ENCODE data around the gene GATAD2A. TPM values are rescaled to one million over a fixed set of nuclear protein-coding genes. Genes with fewer than 3 reads are reported as not detected.

Gene GATAD2A
- total and polyA plus RNA-seq, 2 donors (not counting 1 experiment from before 2014, with no cell fraction given): 31.7 to 63.5 TPM

DNA sequence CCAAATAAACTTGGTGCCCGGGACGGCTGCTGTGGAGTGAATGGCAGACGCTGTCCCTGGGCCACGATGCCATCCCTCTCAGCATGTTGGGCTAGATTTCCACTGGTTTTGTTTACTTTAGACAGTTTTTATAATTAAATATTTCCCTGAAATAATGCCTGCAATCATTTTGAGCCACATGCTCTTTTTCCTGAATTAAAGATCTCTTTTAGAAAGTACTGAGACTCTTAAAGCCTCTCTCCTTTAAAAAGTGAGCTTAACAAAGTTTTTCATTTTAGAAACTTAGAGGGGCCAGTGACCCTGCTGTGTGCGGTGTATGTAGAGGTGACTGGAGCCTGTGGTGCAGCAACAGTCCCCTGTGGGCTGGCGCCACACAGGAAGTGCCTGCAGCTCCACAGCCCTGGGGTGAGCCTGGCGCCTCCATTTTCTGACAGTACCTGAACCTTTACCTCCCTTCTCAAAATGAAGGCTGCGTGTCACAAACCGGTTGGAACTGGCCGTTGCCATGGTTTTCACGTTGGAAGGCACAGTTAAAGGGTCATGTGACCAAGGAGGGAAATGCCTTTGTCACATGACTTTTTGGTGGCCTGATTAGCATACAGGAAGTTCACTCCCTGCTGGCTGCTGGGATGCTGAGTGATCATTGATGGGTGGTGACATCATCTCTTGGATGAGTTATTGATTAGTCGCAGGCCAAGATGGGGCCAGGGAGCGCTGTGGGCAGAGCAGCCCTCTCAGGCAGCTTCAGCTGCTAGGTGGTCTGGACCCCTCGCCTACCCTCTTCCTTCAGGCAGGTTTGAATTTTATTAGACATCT is 83.6 kb downstream of the GATAD2A start:
- TF ChIP-seq, protein P1, sequence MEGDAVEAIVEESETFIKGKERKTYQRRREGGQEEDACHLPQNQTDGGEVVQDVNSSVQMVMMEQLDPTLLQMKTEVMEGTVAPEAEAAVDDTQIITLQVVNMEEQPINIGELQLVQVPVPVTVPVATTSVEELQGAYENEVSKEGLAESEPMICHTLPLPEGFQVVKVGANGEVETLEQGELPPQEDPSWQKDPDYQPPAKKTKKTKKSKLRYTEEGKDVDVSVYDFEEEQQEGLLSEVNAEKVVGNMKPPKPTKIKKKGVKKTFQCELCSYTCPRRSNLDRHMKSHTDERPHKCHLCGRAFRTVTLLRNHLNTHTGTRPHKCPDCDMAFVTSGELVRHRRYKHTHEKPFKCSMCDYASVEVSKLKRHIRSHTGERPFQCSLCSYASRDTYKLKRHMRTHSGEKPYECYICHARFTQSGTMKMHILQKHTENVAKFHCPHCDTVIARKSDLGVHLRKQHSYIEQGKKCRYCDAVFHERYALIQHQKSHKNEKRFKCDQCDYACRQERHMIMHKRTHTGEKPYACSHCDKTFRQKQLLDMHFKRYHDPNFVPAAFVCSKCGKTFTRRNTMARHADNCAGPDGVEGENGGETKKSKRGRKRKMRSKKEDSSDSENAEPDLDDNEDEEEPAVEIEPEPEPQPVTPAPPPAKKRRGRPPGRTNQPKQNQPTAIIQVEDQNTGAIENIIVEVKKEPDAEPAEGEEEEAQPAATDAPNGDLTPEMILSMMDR (conservative IDR thresholded peaks at IDR 0.05 in 1 of 2, IDR thresholded peaks at IDR 0.05 in 1 of 2; ENCODE audit: low read depth in 1 of 2, low read length in 2 of 2): no peak
- no peak for TF ChIP-seq EZH2 (IDR thresholded peaks at IDR 0.05; ENCODE audit: low read length, missing control alignments)
- peaks cover 10% of the 10 kb centered on the region for H3K36me3 ChIP-seq (ENCODE audit: control insufficient read depth, insufficient read depth, low read length)
- H3K27me3 ChIP-seq (ENCODE audit: control insufficient read depth, insufficient read depth, low read length): no peaks in the 10 kb centered on the region
- no peaks in the 10 kb centered on the region for H3K9me3 ChIP-seq (ENCODE audit: control insufficient read depth, insufficient read depth, low read depth, low read length)
- peak overlapping the region; percentile 68 for H3K4me2 ChIP-seq (ENCODE audit: extremely low read depth, insufficient read depth, low read length)
- peak; percentile 92 to 96 for DNase-seq (ENCODE audit: low read depth in 2 of 2)
- no peak overlapping the region for H2AFZ ChIP-seq (ENCODE audit: low read length)
- H4K20me1 ChIP-seq (ENCODE audit: control insufficient read depth, extremely low read depth, insufficient read depth, low read length): no peaks in the 10 kb centered on the region
- peak overlapping the region; percentile 51 for H3K9ac ChIP-seq (ENCODE audit: insufficient read depth, low read length)
- H3K79me2 ChIP-seq (ENCODE audit: control insufficient read depth, insufficient read depth, low read length): peaks cover 51% of the 10 kb centered on the region
- peaks cover 34% of the 10 kb centered on the region for H3K4me1 ChIP-seq (ENCODE audit: control insufficient read depth, extremely low read depth, insufficient read depth, low read length)
- H3K27ac ChIP-seq (ENCODE audit: insufficient read depth, low read length): peak overlapping the region; percentile 87
- H3K4me3 ChIP-seq (replicated peaks in 1 of 4; ENCODE audit: control extremely low read depth in 1 of 4, insufficient read depth in 1 of 4, low read depth in 3 of 4, low read length in 4 of 4): peak overlapping the region in 2 of 4 experiments; percentile 18 to 37

DNA sequence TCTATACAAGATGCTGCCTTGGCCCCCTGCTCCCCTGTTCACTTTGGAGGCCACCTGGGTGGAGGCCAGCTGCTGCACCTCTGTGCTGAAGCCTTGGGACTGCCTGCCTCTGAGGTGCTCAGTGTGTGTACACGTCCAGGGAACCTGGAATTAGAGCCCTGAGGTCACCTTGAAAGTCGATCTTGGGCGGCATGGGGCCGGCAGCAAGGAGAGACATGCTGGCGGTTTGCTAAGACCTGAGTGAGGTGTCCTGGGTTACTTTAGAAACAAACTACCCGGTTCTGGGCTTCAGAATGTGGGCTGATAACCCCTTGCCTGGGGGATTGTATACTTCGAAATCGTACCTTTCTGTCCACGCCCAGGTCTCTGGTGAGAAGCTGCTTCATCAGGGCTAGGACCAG is 84.3 kb downstream of the GATAD2A start:
- Histone ChIP-seq H3K9ac (ENCODE audit: insufficient read depth, low read length) (peak overlapping the region; percentile 45), H2AFZ (ENCODE audit: low read length) (no peak overlapping the region), H3K79me2 (ENCODE audit: control insufficient read depth, insufficient read depth, low read length) (peaks cover 50% of the 10 kb centered on the region), H4K20me1 (ENCODE audit: control insufficient read depth, extremely low read depth, insufficient read depth, low read length) (no peaks in the 10 kb centered on the region), H3K4me3 (replicated peaks in 1 of 4; ENCODE audit: control extremely low read depth in 1 of 4, insufficient read depth in 1 of 4, low read depth in 3 of 4, low read length in 4 of 4) (peak overlapping the region in 1 of 4 experiments; percentile 19), H3K4me1 (ENCODE audit: control insufficient read depth, extremely low read depth, insufficient read depth, low read length) (peaks cover 33% of the 10 kb centered on the region), H3K9me3 (ENCODE audit: control insufficient read depth, insufficient read depth, low read depth, low read length) (no peaks in the 10 kb centered on the region), H3K27me3 (ENCODE audit: control insufficient read depth, insufficient read depth, low read length) (no peaks in the 10 kb centered on the region), H3K4me2 (ENCODE audit: extremely low read depth, insufficient read depth, low read length) (peak overlapping the region; percentile 68), H3K27ac (ENCODE audit: insufficient read depth, low read length) (peak overlapping the region; percentile 87), H3K36me3 (ENCODE audit: control insufficient read depth, insufficient read depth, low read length) (peaks cover 16% of the 10 kb centered on the region)
- TF ChIP-seq EZH2 (IDR thresholded peaks at IDR 0.05; ENCODE audit: low read length, missing control alignments): no peak
- TF ChIP-seq, protein P1 (conservative IDR thresholded peaks at IDR 0.05 in 1 of 2, IDR thresholded peaks at IDR 0.05 in 1 of 2; ENCODE audit: low read depth in 1 of 2, low read length in 2 of 2): no peak
- DNase-seq (ENCODE audit: low read depth in 2 of 2): no peak

DNA sequence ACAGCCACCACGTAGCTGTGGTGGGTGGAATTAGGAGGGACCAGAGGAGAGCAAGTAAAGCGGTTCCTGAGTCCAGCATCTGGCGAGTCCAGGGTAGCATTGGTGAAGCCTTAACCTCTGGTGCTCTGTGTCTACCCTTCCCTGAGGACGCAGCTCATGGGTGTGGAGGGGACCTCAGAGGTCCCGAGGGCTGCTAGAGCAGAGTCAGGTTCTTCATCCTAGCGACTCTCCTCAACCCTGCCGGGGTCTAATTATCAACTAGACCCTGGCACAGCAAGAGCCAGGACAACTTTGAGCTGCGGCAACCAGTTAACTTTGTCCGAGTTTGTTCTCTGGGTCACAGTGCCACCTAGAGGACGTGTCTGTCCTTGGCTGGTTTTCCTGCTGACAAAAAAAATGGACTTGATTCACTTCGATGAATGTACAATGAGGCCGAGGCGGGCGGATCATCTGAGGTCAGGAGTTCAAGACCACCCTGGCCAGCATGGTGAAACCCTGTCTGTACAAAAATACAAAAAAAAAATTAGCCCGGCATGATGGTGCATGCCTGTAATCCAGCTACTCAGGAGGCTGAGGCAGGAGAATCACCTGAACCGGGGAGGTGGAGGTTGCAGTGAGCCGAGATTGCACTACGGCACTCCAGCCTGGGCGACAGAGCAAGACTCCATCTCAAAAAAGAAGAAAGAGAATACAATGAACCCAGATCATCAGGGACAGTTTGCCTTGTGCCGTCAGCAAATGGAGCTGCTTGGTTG is 84.9 kb downstream of the GATAD2A start:
- Histone ChIP-seq H3K27me3 (ENCODE audit: control insufficient read depth, insufficient read depth, low read length) (no peaks in the 10 kb centered on the region), H3K79me2 (ENCODE audit: control insufficient read depth, insufficient read depth, low read length) (peaks cover 47% of the 10 kb centered on the region), H3K9ac (ENCODE audit: insufficient read depth, low read length) (no peak overlapping the region), H3K4me1 (ENCODE audit: control insufficient read depth, extremely low read depth, insufficient read depth, low read length) (peaks cover 29% of the 10 kb centered on the region), H2AFZ (ENCODE audit: low read length) (no peak overlapping the region), H3K27ac (ENCODE audit: insufficient read depth, low read length) (peak overlapping the region; percentile 87), H3K9me3 (ENCODE audit: control insufficient read depth, insufficient read depth, low read depth, low read length) (no peaks in the 10 kb centered on the region), H3K4me2 (ENCODE audit: extremely low read depth, insufficient read depth, low read length) (peak overlapping the region; percentile 68), H3K36me3 (ENCODE audit: control insufficient read depth, insufficient read depth, low read length) (peaks cover 16% of the 10 kb centered on the region), H4K20me1 (ENCODE audit: control insufficient read depth, extremely low read depth, insufficient read depth, low read length) (no peaks in the 10 kb centered on the region), H3K4me3 (replicated peaks in 1 of 4; ENCODE audit: control extremely low read depth in 1 of 4, insufficient read depth in 1 of 4, low read depth in 3 of 4, low read length in 4 of 4) (peak overlapping the region in 1 of 4 experiments; percentile 19)
- TF ChIP-seq, protein P1 (conservative IDR thresholded peaks at IDR 0.05 in 1 of 2, IDR thresholded peaks at IDR 0.05 in 1 of 2; ENCODE audit: low read depth in 1 of 2, low read length in 2 of 2): peak; percentile 75 to 76
- TF ChIP-seq EZH2 (IDR thresholded peaks at IDR 0.05; ENCODE audit: low read length, missing control alignments): no peak
- peak; percentile 71 to 87 for DNase-seq (ENCODE audit: low read depth in 2 of 2)

All from fibroblast of lung (primary cell).